LNCaP clone FGC (cell line): ENCODE data around the gene PLA2G2C.
"Not testable (repeated sequence)": the region's sequence is repeated elsewhere in the genome, so short reads cannot be mapped to it uniquely, and the experiment has no call there.

ENCODE experiments used
- DNase-seq: peaks from one replicate; pipeline ENCODE4 v3.0.0-alpha.2; 2011; ENCODE audit warnings: low read depth
- H3K4me3 ChIP-seq: 2 replicates; pipeline ENCODE4 v1.5.1; 2011; ENCODE audit warnings: mild to moderate bottlenecking, low read depth, low read length, control low read depth
- TF ChIP-seq, protein P1 (sequence below): IDR thresholded peaks from 2 replicates; pipeline ENCODE4 v1.5.1; 2012; ENCODE audit warnings: mild to moderate bottlenecking; ENCODE audit not compliant: control insufficient read depth, insufficient read depth; ENCODE audit errors: extremely low read depth

The PLA2G2C gene, protein sequence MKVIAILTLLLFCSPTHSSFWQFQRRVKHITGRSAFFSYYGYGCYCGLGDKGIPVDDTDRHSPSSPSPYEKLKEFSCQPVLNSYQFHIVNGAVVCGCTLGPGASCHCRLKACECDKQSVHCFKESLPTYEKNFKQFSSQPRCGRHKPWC

GRCh38 chr1:20185834-20186782 lies at the start of gene PLA2G2C, which contains the start of gene UBXN10:
Gene PLA2G2C (minus strand): TSS chr1:20186518. CDS start chr1:20177363, 9,155 bp downstream.
Gene UBXN10 (plus strand): TSS chr1:20186096. CDS start chr1:20190562, 4,466 bp downstream.
- H3K4me3 ChIP-seq = no peak within 1 kb of the TSS
- TF ChIP-seq, protein P1, sequence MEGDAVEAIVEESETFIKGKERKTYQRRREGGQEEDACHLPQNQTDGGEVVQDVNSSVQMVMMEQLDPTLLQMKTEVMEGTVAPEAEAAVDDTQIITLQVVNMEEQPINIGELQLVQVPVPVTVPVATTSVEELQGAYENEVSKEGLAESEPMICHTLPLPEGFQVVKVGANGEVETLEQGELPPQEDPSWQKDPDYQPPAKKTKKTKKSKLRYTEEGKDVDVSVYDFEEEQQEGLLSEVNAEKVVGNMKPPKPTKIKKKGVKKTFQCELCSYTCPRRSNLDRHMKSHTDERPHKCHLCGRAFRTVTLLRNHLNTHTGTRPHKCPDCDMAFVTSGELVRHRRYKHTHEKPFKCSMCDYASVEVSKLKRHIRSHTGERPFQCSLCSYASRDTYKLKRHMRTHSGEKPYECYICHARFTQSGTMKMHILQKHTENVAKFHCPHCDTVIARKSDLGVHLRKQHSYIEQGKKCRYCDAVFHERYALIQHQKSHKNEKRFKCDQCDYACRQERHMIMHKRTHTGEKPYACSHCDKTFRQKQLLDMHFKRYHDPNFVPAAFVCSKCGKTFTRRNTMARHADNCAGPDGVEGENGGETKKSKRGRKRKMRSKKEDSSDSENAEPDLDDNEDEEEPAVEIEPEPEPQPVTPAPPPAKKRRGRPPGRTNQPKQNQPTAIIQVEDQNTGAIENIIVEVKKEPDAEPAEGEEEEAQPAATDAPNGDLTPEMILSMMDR = no peak
- DNase-seq = no peak

GRCh38 chr1:20234788-20235535 lies 48.6 kb upstream of the PLA2G2C start:
- DNase-seq = no peak
- TF ChIP-seq, protein P1 = no peak
- no peak overlapping the region for H3K4me3 ChIP-seq

- DNase-seq = no peak
- TF ChIP-seq, protein P1 = no peak
- no peak overlapping the region for H3K4me3 ChIP-seq
These were observed 47.5 kb upstream of the PLA2G2C start for GRCh38 chr1:20233866-20234265.

DNA sequence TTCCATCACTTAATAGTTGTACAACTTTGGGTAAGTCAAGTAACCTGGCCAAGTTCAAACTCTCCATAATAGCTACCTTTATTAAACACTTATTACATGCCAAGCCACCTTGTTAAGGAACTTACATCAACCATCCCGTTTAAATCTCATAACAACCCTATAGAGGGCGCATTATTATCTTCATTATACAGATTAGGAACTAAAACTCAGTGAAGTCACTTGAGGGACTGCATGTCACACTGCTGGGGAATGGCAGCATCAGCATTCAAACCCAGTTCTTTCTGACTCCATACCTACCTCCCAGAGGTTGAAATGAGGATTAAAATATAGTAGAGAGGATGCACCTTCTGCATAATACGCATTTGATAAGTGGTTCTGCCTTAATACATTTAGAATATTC lies 47.1 kb upstream of the PLA2G2C start:
- no peak for DNase-seq
- TF ChIP-seq, protein P1 = peak; percentile 19; the same call in 1 of the 2 replicates
- H3K4me3 ChIP-seq = no peak overlapping the region

- not testable (repeated sequence) for H3K4me3 ChIP-seq, DNase-seq
These were observed 46.2 kb upstream of the PLA2G2C start for GRCh38 chr1:20232564-20232963.

GRCh38 chr1:20229171-20229570 lies 42.9 kb upstream of the PLA2G2C start:
- no peak overlapping the region for H3K4me3 ChIP-seq
- TF ChIP-seq, protein P1 = no peak
- DNase-seq = no peak
